NCI-H82 treated with DMSO at 0.1 percent for 48 hours (cell line): ENCODE results near the gene CYB5D1.
"Not testable (repeated sequence)": the region's sequence is repeated elsewhere in the genome, so short reads cannot be mapped to it uniquely, and the experiment has no call there.

Experiments
- DNase-seq: peaks from one replicate; lab custom pipeline; 2025; ENCODE audit not compliant: unreplicated experiment; lab: John Stamatoyannopoulos, UW

The CYB5D1 gene

GRCh38 chr17:7857713-7858521 is at the start of gene CYB5D1:
Gene CYB5D1 (plus strand): TSS chr17:7858003. CDS start chr17:7858135, 132 bp downstream.
- peak; percentile 99 for DNase-seq

GRCh38 chr17:7809086-7809790 is 48.6 kb upstream of the CYB5D1 start:
- DNase-seq = no peak

- DNase-seq = not testable (repeated sequence)
Measured at GRCh38 chr17:7809791-7810343, 47.9 kb upstream of the CYB5D1 start.

GRCh38 chr17:7811251-7811650 is 46.6 kb upstream of the CYB5D1 start:
- no peak for DNase-seq

- DNase-seq = no peak
Measured at GRCh38 chr17:7814969-7815368, 42.8 kb upstream of the CYB5D1 start.

DNA sequence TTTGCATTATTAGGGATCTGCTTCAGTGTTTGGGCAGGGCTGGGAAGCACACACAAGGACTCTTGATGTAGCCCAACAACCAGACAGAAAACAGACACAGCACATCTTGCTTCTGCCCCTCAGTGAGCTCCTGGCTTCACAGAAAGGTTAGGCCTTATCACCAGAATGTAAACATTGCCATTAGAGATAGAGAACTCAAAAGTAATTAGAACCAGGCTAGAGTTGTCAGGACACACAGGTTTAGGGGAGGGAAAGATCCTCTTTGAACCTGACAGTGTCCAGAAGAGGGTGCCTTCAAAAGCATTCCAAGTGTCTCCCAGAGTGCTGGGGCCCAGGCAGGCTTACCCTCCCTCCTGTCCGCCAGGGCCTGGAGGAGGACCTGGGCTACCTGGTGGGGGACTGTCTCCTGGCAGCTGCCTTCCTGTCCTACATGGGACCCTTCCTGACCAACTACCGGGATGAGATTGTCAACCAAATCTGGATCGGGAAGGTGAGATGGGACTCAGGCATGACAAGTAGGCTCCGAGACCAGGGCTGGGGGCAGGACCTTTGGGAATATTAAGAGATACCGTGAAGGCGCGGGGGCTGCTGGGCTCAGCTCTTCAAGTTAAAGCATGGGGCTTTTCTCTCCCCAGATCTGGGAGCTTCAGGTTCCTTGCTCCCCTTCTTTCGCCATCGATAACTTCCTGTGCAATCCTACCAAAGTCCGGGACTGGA is 40.7 kb upstream of the CYB5D1 start:
- no peak for DNase-seq

GRCh38 chr17:7817643-7817964 is 40.2 kb upstream of the CYB5D1 start:
- no peak for DNase-seq

- no peak for DNase-seq
Measured at GRCh38 chr17:7818026-7818425, 39.8 kb upstream of the CYB5D1 start.

GRCh38 chr17:7818746-7819645 is 38.8 kb upstream of the CYB5D1 start:
- no peak for DNase-seq

- DNase-seq = no peak
Measured at GRCh38 chr17:7820231-7820630, 37.6 kb upstream of the CYB5D1 start.

- DNase-seq = no peak
Measured at GRCh38 chr17:7822126-7822525, 35.7 kb upstream of the CYB5D1 start.

DNA sequence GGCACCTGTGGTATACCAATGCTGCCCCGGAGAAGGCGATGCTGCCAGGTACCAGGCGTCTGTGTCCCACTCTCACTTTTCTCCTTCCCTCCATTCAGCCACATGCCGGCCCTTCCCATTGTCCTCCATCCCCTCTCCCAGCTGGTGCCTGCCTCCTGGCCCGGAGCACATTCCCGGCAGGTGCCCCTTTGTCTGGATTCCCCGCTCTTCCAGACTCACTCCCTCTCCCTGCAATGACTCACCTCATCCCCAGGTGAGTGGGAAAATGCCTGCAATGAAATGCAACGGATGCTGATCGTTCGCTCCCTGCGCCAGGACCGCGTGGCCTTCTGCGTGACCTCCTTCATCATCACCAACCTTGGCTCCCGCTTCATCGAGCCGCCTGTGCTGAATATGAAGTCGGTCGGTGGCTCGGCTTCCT is 34.2 kb upstream of the CYB5D1 start:
- DNase-seq = no peak

- DNase-seq = no peak
Measured at GRCh38 chr17:7824021-7824924, 33.5 kb upstream of the CYB5D1 start.

DNA sequence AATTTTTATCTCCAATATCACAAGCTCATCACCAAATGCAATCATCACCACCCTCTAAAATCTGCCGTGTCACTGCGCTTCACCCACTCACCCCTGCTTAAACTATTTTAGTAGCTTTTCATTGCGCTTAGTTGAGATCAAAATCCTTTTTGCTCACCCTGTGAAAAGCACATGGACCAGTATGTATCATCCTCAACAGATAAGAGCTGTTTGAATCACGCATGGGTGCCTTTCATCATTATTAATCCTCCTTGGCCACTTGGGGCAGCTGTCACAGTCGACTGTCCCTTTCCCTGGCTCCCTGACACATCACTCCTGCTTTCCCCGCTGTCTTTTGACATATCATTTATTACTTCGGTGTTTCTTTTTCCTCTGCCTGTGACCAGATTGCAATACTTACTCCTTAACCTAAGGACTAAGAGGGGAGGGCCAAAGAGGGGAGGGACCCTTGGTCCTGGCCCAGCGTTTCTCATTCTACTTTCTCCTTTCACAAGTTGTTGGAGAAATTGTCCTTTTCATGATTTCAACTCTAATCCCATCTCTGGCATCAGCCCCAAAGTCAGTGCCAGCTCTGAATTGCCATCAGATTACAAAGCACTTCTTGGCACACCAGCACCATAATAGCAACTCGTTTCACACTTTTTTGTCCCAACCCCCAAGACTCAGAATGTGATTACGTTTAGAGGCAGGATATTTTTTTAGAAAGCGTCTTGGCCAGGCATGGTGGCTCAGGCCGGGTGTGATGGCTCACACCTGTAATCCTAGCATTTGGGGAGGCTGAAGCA is 32.4 kb upstream of the CYB5D1 start:
- DNase-seq = peak; percentile 82

DNA sequence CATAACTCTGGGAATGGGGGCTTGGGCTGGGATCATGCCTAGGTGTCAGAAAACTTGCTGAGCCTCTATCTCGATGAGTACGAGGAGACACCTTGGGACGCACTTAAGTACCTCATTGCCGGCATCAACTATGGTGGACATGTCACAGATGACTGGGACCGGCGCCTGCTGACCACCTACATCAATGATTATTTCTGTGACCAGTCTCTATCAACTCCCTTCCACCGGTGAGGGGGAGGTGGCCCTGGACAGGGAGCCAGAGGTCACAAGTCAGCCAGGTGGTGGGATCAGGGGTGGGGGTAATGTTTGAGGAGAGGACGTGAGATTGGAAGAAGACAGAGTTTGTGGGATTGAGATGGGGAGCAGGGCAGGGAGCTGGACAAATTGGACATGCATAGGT is 27.2 kb upstream of the CYB5D1 start:
- DNase-seq = no peak

DNA sequence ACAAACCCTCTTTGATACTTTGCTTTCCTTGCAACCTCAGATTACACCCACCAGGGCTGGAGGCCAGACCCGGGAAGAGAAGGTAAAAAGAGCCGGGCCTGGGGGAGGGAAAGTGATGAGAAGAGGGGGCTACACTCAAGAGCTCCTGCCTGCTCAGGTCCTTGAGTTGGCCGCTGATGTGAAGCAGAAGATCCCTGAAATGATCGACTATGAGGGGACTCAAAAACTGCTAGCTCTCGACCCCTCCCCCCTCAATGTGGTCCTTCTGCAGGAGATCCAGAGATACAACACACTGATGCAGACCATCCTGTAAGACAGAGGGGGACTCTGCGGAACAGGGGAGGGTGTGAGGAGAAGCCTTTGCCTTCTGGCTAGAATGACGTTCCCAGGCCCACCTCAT is 26.6 kb upstream of the CYB5D1 start:
- no peak for DNase-seq

DNA sequence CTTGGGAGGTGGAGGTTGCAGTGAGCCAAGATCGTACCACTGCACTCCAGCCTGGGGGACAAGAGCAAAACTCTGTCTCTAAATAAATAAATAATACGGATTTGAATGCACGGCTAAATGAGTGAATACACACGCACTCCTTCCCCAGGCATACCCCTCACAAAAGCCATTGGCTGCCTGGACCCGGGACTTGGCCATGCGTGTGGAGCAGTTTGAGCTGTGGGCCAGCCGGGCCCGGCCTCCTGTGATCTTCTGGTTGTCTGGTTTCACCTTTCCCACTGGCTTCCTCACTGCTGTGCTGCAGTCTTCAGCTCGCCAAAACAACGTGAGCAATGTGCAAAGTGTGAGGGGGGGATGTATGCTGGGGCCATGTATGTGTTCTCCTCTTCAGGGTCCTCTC is 25.4 kb upstream of the CYB5D1 start:
- DNase-seq = no peak

DNA sequence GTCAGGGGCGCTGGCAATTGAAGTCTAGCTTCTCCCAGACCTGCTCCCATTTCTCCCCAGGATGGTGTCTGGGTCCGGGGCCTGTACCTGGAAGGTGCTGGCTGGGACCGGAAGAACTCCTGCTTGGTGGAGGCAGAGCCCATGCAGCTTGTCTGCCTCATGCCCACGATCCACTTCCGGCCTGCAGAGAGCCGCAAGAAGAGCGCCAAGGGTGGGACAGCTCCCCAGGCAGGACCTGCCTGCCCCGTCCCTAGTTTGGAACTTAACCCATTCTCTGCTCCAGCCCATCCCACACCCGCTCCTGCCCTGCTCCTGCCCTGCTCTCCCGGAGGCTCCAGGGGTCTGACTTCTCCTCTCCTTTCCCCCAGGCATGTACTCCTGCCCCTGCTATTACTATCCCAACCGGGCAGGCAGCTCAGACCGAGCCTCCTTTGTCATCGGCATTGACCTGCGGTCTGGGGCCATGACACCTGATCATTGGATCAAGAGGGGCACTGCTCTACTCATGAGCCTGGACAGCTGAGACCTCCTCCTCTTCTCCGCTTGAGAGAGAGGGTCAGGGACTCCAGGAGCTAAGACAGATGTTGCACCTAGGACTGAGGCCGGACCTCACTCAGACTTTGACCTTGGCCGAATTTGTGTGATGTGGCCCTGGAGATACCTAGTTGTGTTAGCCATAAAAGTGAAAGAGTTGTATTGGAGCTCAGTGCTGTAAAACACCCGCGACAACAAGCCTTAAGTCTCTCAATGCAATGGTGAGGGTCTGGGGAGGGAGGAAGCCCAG is 24.6 kb upstream of the CYB5D1 start:
- DNase-seq = no peak
